Measurements from ENCODE around the gene GRM7.

Gene GRM7

DNA sequence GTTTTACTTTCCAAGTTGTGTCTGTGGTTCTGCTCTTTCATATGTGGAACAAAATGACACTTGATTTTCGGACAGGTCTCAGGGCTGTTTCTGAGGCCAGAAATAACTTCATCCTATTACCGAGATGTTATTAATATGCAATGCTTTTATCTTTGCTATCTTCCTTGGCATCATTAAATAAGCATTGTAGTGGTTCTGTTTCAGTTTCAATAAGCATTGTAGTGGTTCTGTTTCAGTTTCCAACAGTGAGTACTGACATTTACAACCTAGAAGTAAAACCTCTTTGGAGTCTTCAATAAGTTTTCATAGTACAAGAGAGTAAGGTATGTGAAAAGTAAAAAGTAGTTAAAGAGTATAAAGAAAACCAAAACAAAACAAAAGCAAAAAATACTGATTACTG, 746.2 kb downstream of the GRM7 start:
- no peak for DNase-seq

DNA sequence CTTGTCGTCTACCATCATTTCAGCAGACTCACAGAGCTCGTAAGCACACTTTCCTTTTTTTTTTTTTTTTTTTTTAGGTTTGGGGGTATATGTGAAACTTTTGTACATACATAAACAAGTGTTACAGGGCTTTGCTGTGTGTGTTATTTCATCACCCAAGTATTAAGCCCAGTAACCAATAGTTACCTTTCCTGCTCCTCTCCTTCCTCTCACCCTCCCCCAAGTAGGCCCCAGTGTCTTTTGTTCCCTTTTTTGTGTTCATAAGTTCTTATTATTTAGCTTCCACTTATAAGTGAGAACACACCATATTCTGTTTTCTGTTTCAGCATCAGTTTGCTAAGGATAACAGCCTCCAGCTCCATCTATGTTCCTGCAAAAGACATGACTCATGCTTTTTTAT, 746.8 kb downstream of the GRM7 start:
- DNase-seq, result no peak

DNA sequence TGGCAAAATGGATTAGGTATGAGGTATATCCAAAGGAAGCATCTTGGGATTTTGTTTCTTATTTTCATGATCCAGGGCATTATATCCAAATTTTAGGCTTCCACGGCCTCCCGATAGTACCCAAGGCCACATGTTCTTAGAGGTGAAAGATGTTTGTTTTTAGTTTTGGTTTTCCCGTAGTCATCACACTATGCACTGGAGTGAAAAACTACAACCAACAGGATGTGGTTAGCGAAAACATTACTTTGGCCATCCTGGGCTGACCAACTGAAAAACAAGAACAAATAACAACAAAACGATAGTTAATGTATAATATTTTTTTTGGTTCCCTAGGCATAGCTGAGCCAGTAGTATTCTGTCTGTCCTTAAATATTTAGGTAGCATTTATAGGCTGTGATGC, 749.7 kb downstream of the GRM7 start:
- DNase-seq, result no peak

DNA sequence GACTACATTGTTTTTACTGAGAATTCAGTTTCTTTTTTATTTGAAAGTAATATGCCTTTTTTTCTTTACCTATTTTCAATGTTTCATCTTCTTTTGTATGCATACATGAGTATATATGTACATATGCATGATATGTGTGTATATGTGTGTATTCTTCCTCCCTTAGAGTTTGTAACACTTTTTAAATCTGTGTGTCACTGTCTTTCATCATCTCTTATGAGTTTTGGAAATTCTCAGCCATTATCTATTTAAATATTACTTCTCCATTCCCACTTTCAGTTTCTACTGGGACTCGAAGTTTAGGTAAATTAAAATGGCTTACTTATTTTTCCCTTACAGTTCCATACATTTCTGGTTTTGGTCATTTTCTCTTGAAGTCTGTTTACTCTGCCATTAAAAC, 754.1 kb downstream of the GRM7 start:
- no peak for DNase-seq

DNA sequence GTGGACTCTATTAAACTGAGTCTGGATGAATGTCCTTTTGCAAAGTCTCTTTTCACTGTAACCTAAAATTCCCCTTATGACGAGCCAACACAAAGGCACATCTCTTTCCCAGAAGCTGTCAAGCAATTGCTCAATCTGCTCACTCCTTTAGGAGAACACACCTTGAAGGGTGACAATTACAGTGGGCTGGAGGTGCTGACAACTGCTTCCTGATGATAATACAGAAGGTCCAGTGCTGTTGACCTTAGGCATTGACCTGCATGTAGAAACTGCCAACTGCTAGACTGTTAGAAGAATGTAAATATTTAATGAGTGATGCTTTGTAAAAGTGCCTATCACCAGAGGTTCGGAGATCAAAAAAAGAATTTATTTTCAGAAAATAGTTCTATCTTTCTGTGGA, 757.7 kb downstream of the GRM7 start:
- DNase-seq, result no peak

DNA sequence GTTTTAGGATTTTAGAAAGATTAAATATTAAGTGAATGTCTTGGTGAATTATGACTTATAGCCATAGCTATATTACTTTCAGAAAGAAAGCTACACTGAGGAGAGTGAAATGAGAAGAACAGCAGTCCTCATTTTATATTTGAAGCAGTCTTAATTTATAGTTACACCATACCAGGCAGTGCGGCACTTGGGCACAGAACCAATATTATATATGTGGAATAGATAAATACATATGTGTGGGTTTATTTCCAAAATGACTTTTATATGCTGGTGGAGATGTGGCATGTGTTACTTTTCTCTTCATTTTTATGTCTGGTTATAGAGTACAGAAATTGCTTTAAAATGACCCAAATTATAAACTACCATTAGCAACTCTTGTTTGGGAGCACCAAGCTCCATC, 759.5 kb downstream of the GRM7 start:
- DNase-seq, result no peak

DNA sequence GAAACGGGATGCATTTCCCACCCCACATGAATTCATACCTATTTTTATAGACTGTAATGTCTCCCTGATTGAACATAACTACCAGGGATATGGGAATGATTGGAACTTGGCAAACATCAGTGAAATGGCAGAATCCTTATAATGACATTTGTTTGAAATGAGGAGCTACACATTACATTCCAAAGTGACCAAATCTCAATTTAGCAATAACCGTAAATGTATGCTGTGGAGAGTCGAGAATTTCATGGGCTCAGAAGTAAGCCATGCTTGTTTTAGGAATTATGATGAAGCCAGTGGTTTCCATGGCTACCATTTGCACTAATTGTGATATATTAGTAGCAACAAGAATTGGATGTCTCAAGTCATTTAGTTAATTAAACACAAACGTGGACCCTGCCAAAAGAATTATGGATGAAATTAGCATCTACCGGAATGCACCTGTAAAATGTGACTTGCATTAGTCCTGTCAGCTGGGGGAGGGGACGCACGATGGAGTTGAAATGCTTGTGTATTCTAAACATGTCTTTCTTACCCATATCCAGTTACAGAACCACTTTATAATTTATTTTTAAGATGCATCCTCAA, 760.2 kb downstream of the GRM7 start:
- DNase-seq, result no peak

DNA sequence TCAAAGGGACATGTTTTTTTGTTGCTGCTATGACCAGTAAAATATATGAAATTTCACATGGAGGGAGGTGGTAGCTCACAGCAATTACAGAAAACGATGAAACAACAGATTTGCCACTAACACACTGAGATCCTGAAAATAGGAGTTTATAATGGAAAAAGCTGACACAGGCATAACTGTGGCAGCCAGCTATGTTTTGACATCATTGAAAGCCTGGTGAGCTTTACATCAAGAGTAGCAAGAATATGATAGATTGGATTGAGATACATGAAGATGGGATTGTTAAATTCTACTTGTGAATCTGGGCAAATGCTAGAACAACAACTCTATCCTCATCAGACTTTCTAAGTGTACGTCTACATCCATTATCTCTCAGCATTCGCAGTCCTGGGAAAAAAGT, 760.7 kb downstream of the GRM7 start:
- no peak for DNase-seq

DNA sequence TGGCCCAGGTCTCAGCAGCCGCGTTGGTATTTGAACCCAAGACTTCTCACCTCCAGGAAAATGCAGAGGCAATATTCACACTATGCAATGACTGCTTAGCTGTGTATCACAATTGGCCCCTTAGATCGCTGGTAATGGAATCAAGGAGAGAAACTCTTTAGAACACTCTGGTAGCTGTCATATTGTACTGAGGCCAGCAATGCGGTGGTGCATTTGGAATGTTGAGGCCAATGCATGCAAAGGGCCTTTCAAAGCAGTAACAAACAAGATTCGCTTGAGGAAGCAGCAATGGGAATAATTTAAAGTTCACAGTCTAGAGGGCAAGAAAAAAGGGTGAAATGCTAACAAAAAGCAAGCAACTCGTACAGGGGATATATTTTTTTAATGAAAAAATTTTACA, 764.1 kb downstream of the GRM7 start:
- DNase-seq, result no peak

DNA sequence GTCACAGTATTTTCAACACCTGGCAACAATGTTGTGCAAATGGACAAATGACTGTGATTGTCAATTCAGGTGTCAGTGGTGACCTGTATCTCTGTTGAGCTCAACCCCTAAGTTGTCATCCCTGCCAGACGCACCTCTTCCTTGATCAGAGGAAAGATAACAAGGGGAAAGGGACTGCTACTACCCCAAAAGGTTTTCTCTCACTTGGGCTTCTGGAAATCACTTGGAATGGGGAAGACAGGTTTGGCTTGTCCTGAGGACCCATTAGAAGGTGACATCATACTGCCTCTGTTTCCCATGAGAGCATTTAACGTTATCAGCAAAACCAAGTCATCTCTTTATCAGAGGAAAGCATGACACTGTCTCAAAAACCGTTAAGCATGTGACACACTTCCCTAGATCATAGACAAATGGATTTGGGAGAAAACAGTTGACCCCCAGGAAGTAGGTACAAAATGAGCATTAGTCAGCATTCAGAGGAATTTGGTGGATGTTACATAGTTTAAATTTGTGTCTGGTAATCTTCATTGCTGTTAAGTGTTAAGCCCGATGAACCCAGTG, 769.5 kb downstream of the GRM7 start:
- DNase-seq, result no peak

DNA sequence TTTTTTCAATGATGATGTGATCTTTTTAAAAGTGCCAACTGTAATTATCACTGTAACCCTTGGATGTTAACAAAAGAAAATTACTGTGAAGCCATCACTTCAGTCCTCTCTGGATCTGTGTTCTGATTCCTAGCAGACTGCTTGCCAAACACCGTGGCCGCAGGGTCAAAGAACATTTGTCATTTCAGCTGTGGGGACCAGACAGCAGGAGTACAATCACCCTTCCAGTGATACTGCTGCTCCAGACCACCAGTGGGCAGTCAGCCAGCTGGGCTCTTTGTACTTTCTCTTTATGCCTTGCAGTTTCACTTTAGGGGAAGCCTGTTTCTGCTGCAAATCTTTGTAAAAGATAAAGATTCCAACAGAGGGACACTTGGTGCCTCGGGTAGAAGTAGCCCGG, 770.0 kb downstream of the GRM7 start:
- DNase-seq, result no peak

DNA sequence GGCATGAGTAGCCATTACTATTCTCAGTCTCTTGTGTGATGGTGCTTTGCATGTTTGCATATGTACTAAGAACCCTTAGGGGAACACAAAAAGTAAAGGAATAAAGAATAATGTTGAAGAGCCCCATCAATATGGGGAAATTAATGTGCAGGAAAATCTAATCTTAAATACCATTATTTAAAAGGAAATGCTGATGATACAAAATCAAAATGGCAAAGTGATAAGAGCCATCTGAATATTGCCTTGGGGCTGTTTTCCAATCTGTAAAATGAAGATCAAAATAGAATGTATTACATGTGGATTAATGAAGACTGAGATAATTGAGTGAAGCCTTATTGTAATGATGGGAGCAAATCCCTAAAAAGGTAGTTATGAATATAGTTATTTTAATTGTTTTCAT, 771.4 kb downstream of the GRM7 start:
- no peak for DNase-seq

DNA sequence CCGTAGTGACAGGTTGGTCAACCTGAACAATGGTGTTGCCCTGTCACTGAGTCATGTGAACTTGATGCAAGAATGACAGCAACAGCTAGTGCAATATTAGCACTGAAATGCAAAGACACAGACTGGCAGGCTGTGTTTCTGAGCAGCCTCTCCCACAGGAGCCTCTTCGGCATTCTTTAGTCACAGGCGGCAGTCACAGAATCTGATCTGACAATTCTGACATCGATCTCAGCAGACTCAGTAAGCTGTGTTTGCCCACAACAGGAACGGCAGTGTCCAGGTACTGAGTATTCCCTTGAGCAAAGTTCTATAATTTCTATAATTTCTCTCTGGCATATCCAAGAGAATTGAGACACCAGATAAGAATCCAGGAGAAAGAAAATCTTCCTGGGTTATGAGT, 776.8 kb downstream of the GRM7 start:
- no peak for DNase-seq

DNA sequence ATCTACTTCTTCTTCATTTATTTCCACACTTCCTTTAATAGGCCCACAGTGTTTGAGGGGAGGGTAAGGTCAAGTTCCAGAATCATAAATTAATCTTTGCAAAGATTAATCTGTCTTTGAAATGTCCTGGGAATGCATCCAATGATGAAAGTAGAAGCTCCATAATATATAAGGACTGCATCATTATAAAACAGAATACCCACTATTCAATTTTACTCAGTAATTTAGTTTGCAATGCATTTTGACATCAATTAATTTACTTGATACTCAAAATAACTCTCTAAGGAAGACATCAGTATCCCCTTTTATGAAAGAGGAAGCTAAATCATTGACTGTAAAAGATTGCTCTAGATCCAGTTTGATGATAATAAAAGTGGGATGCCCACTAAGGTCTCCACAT, 777.2 kb downstream of the GRM7 start:
- no peak for DNase-seq

DNA sequence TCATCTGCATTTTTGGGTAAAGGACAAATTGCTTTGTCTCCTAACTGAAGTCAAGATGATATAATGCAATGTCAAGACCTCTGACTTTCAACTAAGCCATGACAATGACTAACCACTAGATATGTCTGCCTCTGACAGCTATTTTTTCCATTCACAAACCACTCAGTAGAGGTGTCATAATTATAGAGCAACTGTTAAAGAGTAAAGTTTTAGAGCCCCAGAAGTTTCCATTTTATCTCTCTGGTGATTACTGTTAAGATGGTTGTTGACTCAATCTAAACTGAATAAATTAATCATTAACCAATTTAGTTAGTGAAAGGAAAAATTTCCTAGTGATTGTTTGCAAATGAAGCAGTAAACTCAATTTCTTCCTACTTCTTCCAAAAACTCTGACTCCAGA, 779.9 kb downstream of the GRM7 start:
- DNase-seq, result no peak

DNA sequence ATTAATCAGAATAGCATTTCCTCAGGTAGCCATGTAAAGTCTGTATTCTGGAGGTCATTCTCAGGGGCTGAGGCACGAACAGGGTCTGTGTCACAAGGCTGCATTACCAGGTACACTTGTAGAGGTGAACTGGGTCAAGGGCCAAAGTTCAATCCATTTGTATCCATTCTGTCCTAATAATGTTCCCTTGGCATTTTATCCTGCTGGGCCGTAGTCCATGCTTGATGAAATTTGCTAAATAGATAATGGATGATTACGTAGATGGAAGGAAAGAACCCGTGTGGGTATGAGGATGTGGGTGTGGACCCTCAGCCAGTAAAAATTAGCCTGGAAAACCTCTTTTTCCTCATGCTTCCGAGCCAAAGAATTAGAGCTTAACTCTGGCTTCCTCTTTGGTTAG, 785.9 kb downstream of the GRM7 start:
- no peak for DNase-seq

DNA sequence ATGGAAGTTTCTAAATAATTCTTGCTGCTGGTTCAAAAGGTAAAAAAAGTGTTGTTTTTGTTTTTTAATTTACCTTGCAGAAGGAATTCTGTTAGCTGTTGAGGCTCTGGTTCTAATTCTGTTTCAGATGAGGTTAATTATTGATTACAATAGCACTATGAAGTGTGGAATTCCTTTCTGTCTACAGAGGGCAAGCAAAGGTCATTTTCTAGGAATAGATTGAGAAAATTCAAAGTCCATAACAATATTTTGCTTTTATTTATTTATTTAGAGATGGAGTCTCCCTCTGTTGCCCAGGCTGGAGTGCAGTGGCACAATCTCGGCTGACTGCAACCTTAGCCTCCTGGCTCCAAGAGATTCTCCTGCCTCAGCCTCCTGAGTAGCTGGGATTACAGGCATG, 789.6 kb downstream of the GRM7 start:
- no peak for DNase-seq

DNA sequence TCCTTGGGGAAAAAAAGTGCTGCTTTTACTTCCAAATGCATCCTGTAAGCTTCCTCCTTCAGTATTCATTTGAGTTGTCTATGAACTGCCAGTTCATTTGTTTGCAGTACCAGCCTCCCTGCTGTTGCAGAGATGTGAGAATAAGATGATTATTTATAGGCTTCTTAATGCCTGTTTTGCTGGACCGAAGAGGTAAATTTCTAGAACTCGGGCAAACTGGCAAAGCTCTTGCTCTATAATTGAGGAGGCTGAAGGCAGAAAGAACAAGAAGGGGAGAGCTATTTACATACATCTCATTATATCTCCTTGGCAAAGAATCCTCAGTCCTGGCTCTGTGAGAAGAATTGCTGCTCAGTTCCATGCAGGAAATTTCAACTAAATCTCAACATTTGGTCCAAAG, 790.4 kb downstream of the GRM7 start:
- no peak for DNase-seq

DNA sequence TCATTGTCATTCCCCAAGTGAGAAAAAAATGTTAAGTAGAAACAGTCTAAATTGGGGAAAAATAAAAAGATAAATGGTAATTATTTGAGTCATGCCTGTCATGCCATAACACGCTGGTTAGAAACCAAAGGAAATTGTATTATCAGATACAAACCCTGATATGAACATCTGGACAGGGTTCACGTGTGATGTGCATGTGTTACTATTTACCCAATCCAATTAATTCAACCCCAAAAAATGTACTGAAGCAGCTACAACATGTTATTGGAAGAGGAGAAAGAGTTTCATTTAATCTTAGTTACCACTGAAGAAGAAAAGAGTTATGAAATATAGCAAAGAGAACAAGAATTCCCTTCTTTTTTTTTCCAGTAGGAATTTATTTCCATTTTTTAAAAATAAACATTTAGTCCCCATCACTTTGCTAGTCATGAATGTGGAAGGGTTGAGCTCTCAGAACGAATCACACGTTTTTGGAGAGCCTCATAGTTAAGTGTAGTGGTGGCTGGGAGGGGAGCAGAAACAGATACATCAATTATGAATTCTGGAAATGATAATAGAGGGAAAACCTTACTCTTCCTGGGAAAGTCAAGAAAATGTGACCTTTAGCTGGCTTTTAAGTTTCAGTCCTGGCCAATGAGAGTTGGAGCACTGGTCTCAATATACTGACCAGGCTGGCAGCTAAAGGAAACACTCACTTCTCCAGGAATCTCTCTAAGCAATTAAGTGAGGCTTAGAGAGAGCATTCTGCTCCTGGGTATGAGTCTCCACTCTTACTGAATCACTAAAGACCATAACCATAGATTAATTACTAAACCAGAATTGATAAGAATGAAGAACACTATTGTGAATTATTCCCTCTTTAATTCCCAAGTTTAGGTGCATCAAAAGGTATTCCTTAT, 796.5 kb downstream of the GRM7 start:
- no peak for DNase-seq

DNA sequence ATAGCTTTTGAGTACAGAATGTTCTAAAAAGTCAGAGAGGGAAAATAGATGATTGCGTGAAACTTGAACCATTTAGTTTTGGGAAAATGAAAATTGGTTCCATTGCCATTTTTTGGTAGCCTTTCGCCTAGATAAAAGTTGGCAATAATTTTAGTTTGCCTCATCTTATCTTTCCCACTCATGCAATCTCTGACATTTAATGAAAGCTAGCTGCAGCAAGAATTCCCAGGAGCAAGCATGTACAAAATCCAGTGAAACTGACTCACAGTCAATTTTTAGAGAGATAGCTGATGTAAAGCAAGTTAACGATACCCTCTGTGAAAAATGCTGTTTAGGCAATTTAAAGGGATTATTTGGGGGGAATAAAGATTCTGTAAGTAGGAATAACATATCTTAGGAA, 797.4 kb downstream of the GRM7 start:
- no peak for DNase-seq

DNA sequence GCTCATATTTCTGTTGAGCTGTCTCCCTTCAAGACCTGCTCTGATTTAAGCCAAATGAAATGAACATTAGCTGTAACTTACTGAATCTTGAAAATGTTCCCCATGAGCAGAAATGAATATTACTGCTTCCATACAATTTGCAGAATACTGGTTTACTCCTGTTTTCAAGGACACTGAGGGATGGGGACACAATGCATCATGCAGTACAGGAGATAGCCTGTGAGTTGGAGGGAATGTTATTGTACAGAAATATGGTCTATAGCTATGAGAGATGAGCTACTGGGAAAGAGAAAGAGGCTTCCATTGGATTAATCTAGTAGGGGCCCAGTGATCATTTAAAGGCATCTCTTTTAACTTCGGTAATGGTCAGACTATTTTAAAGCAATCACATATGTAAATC, 798.2 kb downstream of the GRM7 start:
- DNase-seq, result no peak

DNA sequence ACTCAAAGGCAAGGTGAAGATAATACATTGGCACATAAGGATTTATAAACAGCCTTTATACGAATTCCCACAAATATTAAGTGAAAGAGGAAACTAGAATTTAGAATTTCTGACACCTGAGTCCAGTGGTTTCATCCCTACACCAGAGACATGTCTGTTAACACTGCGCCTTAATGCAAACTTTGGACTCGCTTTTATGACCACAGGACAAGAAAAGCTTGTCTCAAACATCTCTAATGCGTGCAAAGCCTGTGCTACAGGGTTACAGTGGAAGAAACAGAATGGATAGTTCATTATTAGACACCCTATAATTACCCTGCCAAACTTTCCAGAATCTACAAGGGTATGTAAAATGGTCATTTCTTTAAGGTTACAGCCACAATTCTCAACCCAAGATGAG, 802.9 kb downstream of the GRM7 start:
- DNase-seq, result no peak

DNA sequence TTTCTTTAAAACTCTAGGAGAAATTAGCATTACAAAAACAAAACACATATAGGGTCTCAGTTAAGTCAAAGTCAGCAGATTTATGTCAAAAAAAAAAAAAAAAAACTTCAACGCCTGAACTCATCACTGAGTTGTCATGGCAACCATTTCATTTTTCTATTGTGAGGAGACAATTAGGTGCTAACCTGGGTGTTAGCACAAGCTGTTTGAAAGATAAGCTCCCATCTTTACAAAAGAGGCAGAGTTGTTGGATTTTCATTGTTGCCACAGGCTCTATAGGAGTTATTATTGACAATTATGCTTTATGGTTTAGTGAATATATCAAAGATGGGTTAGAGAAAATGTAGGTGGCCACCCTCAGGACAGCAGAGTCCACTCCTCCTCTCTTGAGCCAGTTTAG, 806.9 kb downstream of the GRM7 start:
- DNase-seq, result no peak

DNA sequence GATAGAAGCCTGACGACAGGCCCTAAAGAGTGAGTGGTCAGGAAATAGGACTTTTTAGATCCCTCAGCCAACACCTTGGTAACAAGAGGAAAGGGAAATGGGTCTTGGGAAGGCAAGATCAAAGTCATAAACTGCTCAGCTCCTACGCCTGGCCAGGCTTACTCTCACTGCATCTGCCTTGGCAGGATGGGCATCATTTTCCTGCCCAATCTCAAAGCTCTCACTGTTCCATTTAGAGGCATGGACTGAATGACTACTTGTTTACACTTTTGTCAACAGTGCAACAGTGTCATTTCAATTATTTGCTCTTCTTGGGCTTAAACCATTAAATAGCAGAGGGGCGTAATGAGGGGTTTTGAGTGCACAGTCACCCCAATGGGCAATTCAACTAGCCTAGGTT, 808.7 kb downstream of the GRM7 start:
- DNase-seq, result no peak

DNA sequence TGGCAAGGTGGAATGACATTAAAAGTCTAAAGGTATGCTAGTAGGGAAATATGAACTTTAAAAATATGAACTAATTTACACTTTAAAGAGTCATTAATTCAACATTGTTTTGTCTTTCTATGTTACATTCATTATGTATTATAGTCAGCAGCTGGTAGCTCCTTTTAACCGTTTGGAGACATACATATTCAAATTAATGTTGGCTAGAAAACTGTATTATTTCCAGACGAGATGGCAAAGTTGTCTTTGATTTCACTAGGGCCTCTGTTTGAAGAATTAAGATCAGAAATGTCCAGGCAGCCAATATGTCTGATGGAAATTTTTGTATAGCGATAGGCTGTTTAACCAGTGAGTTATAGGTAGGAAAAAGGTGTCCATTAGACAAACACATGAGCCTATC, 817.6 kb downstream of the GRM7 start:
- no peak for DNase-seq
